ENCODE data around the gene ZNF778.

- TF ChIP-seq POLR2A (IDR thresholded peaks at IDR 0.05) (peak; percentile 67 to 92 (median 91)), CTCF (IDR thresholded peaks at IDR 0.05) (no peak)
These were observed 23.9 kb downstream of the ZNF778 start for GRCh38 chr16:89241187-89242007.

All from body of pancreas (tissue), 4 donors.